IMR-90 (cell line): ENCODE data around the gene PITPNB. TPM values are rescaled to one million over a fixed set of nuclear protein-coding genes. Genes with fewer than 3 reads are reported as not detected.
A peak's percentile ranks its signal among the peaks of the same experiment; 100 is the strongest.

Experiments
- ATAC-seq: fragments of 200-7000 bp; cut with Tn5 transposase; 2 replicates; pipeline ENCODE4 v1.9.1; 2020; ENCODE audit warnings: low read depth, mild to moderate bottlenecking, moderate library complexity
- BruUV-seq: library from RNA; stranded (reverse); fragments of 400-500 nt; replicated peaks from 2 replicates; lab custom pipeline; 2021; lab: Mats Ljungman, UMichigan
- CTCF ChIA-PET: fragments of 300-600 bp; formaldehyde crosslinking; extraction: SDS; loops from one replicate; lab custom pipeline; 2021; ENCODE audit warnings: antibody characterized with exemption; lab: Yijun Ruan, JAX
- POLR2A ChIA-PET: fragments of 300-600 bp; sonication (Branson Sonifier 250); formaldehyde crosslinking; loops from one replicate; lab custom pipeline; 2022; ENCODE audit warnings: antibody characterized with exemption; ENCODE audit not compliant: unreplicated experiment; lab: Charles Lee
- DNase-seq: peaks from one replicate; pipeline ENCODE4 v3.0.0; 2013
- H2AFZ ChIP-seq: replicated peaks from 2 replicates; pipeline ENCODE3; 2013; ENCODE audit warnings: low read length, mild to moderate bottlenecking; ENCODE audit not compliant: poor library complexity
- H2AK5ac ChIP-seq: 2 replicates; pipeline ENCODE4 v1.6.1; 2013; ENCODE audit warnings: low read depth, low read length, inconsistent platforms
- H2AK9ac ChIP-seq: replicated peaks from 2 replicates; pipeline ENCODE3; 2013; ENCODE audit warnings: mild to moderate bottlenecking, low read depth, low read length, moderate library complexity; ENCODE audit not compliant: poor library complexity
- H2BK120ac ChIP-seq: 2 replicates; pipeline ENCODE4 v1.6.1; 2013; ENCODE audit warnings: low read depth, low read length, inconsistent platforms
- H2BK15ac ChIP-seq: 3 replicates; pipeline ENCODE4 v1.6.1; 2013; ENCODE audit warnings: low read depth, low read length, inconsistent platforms
- H2BK20ac ChIP-seq: 2 replicates; pipeline ENCODE4 v1.6.1; 2013; ENCODE audit warnings: low read depth, mild to moderate bottlenecking, inconsistent platforms, low read length, moderate library complexity
- H2BK5ac ChIP-seq: 2 replicates; pipeline ENCODE4 v1.6.1; 2013; ENCODE audit warnings: mild to moderate bottlenecking, low read depth, low read length, inconsistent platforms; ENCODE audit not compliant: poor library complexity, severe bottlenecking
- H3K14ac ChIP-seq: replicated peaks from 2 replicates; pipeline ENCODE4 v1.6.1; 2013; ENCODE audit warnings: low read depth, low read length, inconsistent platforms
- H3K18ac ChIP-seq: 2 replicates; pipeline ENCODE4 v1.6.1; 2013; ENCODE audit warnings: low read depth, low read length, control low read depth
- H3K23ac ChIP-seq: 2 replicates; pipeline ENCODE4 v1.6.1; 2013; ENCODE audit warnings: low read depth, low read length, inconsistent platforms
- H3K27ac ChIP-seq: 2 replicates; pipeline ENCODE4 v1.5.1; 2013; ENCODE audit warnings: mild to moderate bottlenecking, control low read depth, low read length; ENCODE audit not compliant: insufficient read depth
- H3K27me3 ChIP-seq: 2 replicates; pipeline ENCODE4 v1.6.1; 2013; ENCODE audit warnings: low read length; ENCODE audit not compliant: control insufficient read depth, insufficient read depth
- H3K36me3 ChIP-seq: 2 replicates; pipeline ENCODE4 v1.6.1; 2013; ENCODE audit warnings: low read length, mixed read lengths; ENCODE audit not compliant: control insufficient read depth, insufficient read depth
- H3K4ac ChIP-seq: 2 replicates; pipeline ENCODE4 v1.6.1; 2013; ENCODE audit warnings: low read depth, low read length, inconsistent platforms
- H3K4me1 ChIP-seq: 2 replicates; pipeline ENCODE4 v1.6.1; 2013; ENCODE audit warnings: low read length, mixed read lengths; ENCODE audit not compliant: control insufficient read depth, insufficient read depth
- H3K4me2 ChIP-seq: 2 replicates; pipeline ENCODE4 v1.6.1; 2013; ENCODE audit warnings: low read depth, mild to moderate bottlenecking, control low read depth, low read length, moderate library complexity
- H3K4me3 ChIP-seq: 2 replicates; pipeline ENCODE4 v1.5.1; 2013; ENCODE audit warnings: low read depth, mild to moderate bottlenecking, control low read depth, low read length, moderate library complexity; ENCODE audit not compliant: insufficient read depth
- H3K56ac ChIP-seq: 2 replicates; pipeline ENCODE4 v1.6.1; 2013; ENCODE audit warnings: low read length, inconsistent platforms; ENCODE audit not compliant: insufficient read depth; ENCODE audit errors: extremely low read depth
- H3K79me1 ChIP-seq, 2 experiments: 2 replicates each; pipeline ENCODE4 v1.6.1; 2013; ENCODE audit warnings: low read length in 2 of 2, inconsistent platforms in 1 of 2, low read depth in 1 of 2
- H3K9ac ChIP-seq: 2 replicates; pipeline ENCODE4 v1.6.1; 2013; ENCODE audit warnings: low read depth, low read length, control low read depth
- H3K9me1 ChIP-seq: 2 replicates; pipeline ENCODE4 v1.6.1; 2013; ENCODE audit warnings: low read length, inconsistent platforms; ENCODE audit not compliant: insufficient read depth
- H3K9me3 ChIP-seq: 2 replicates; pipeline ENCODE4 v1.6.1; 2013; ENCODE audit warnings: low read length; ENCODE audit not compliant: control insufficient read depth, insufficient read depth
- H4K20me1 ChIP-seq: 2 replicates; pipeline ENCODE4 v1.6.1; 2013; ENCODE audit warnings: low read length, inconsistent platforms; ENCODE audit not compliant: insufficient read depth
- H4K5ac ChIP-seq: 2 replicates; pipeline ENCODE4 v1.6.1; 2013; ENCODE audit warnings: mild to moderate bottlenecking, low read depth, low read length, control low read depth
- H4K8ac ChIP-seq, 2 experiments: 2 replicates each; pipeline ENCODE4 v1.6.1; 2013; ENCODE audit warnings: low read depth in 2 of 2, low read length in 2 of 2, control low read depth in 1 of 2, inconsistent platforms in 1 of 2
- H4K91ac ChIP-seq: 2 replicates; pipeline ENCODE4 v1.6.1; 2013; ENCODE audit warnings: low read depth, low read length, inconsistent platforms; ENCODE audit not compliant: insufficient read depth
- BHLHE40 ChIP-seq: fragments of 150-350 bp; IDR thresholded peaks from 2 replicates; pipeline ENCODE4 v1.6.1; 2016; ENCODE audit warnings: mild to moderate bottlenecking, low read depth, low read length
- POLR2A ChIP-seq: IDR thresholded peaks from 2 replicates; pipeline ENCODE4 v1.6.1; 2012; ENCODE audit warnings: mild to moderate bottlenecking, low read depth, low read length
- WGBS, 2 experiments: methylation state at CpG; one replicate each; pipeline versions ENCODE4 v1.1.5 to v1.1.7; 2013; ENCODE audit warnings: missing lambda C conversion rate in 2 of 2; ENCODE audit not compliant: insufficient read length in 1 of 2; ENCODE audit errors: extremely low coverage in 2 of 2; 5-methylcytosine and 5-hydroxymethylcytosine counted together
- dilution Hi-C: fragments of 300-500 bp; cut with HindIII; formaldehyde crosslinking; loops from one replicate; pipeline ENCODE4 v1.14.3; 2018; ENCODE audit warnings: low sequenced_read_pairs; ENCODE audit not compliant: unreplicated experiment
- in situ Hi-C: fragments of 300-500 bp; cut with MboI; formaldehyde crosslinking; loops from 3 replicates; pipeline ENCODE4 v1.14.3; 2019; ENCODE audit warnings: low sequenced_read_pairs, inconsistent platforms, mixed read lengths
- intact Hi-C: fragments of 100-400 bp; cut with micrococcal nuclease; formaldehyde crosslinking; loops from 2 replicates; pipeline ENCODE4 v1.10.0; 2022
- polyA plus RNA-seq, 3 experiments: library from polyadenylated mRNA; depleted of rRNA; stranded (reverse); fragments of >200 nt; gene quantifications; 2 replicates each; pipeline ENCODE4 v1.2.3, GENCODE V29; 2012; ENCODE audit warnings: low replicate concordance in 1 of 3
- total RNA-seq: library from RNA; depleted of rRNA; stranded (reverse); fragments of >200 nt; gene quantifications from 2 replicates; pipeline ENCODE4 v1.2.3, GENCODE V29; 2012

Gene PITPNB
- total and polyA plus RNA-seq, 2 of the 4 experiments (the other 2 are of a cell fraction), result 19.7 to 54.5 TPM

GRCh38 chr22:27803841-27804415 is 115.1 kb downstream of the PITPNB start:
- POLR2A ChIA-PET, result no interaction called here
- H2BK120ac ChIP-seq, result no peak overlapping the region

More at GRCh38 chr22:27803841-27804415, 115.1 kb downstream of the PITPNB start:
- H3K9ac ChIP-seq, result no peak overlapping the region
- no peaks in the 10 kb centered on the region; the same call in 1 of the 2 replicates for H3K27me3 ChIP-seq
- H4K8ac ChIP-seq, result no peak overlapping the region
- H4K91ac ChIP-seq, result no peak overlapping the region
- H3K56ac ChIP-seq, result no peak overlapping the region
- TF ChIP-seq BHLHE40 (no peak), POLR2A (no peak)
- no peak overlapping the region for H2AFZ ChIP-seq
- H2BK15ac ChIP-seq, result no peak overlapping the region
- H2AK9ac ChIP-seq, result no peak overlapping the region
- no peak overlapping the region; the same call in 1 of the 2 replicates for H3K4ac ChIP-seq
- no peak overlapping the region for H3K23ac ChIP-seq
- 0 out of 2 replicates have a peak overlapping the region, but pooled peaks have one; percentile 66 for H2AK5ac ChIP-seq
- no peaks in the 10 kb centered on the region for H3K9me1 ChIP-seq
- H3K18ac ChIP-seq, result no peak overlapping the region
- 83% methylated on average over 1 of the region's 11 CpGs; no CpG with 5 or more reads in 1 of the 2 experiments for WGBS, 2 experiments
- in situ Hi-C loops, result loop anchor here (10.0 kb wide), 1 partner anchor 399 kb away; no protein-coding TSS in a partner anchor
- intact Hi-C loops, result loop anchor here (1.0 to 10.0 kb wide), 8 partner anchors 63 to 1048 kb away; no protein-coding TSS in a partner anchor
- dilution Hi-C loops, result no loop called here
- no peak overlapping the region for H3K4me3 ChIP-seq
- ATAC-seq, result no peak
- no peak overlapping the region for H3K14ac ChIP-seq
- no peak overlapping the region for H3K27ac ChIP-seq
- no peak overlapping the region for H2BK5ac ChIP-seq
- no peak overlapping the region for H4K5ac ChIP-seq
- H3K4me2 ChIP-seq, result no peak overlapping the region
- DNase-seq, result no peak
- H2BK20ac ChIP-seq, result 0 out of 2 replicates have a peak overlapping the region, but pooled peaks have one; percentile 61
- H3K36me3 ChIP-seq, result peaks cover 4% of the 10 kb centered on the region; the same call in 1 of the 2 replicates
- no peaks in the 10 kb centered on the region; a peak in 2 of 4 replicates for H3K79me1 ChIP-seq
- CTCF ChIA-PET, result no interaction called here
- no peaks in the 10 kb centered on the region for H3K9me3 ChIP-seq
- no TSS peak for BruUV-seq
- no peaks in the 10 kb centered on the region; the same call in 1 of the 2 replicates for H4K20me1 ChIP-seq
- peaks cover 11% of the 10 kb centered on the region for H3K4me1 ChIP-seq
